BJ (cell line): ENCODE measurements around the gene SLCO1A2. TPM values are rescaled to one million over a fixed set of nuclear protein-coding genes. Genes with fewer than 3 reads are reported as not detected.

Experiments
- CTCF ChIA-PET: fragments of 350-600 bp; formaldehyde crosslinking; extraction: SDS; loops from one replicate; lab custom pipeline; 2021; ENCODE audit warnings: antibody characterized with exemption, inconsistent platforms; lab: Yijun Ruan, JAX
- POLR2A ChIA-PET: fragments of 300-600 bp; sonication (Branson Sonifier 250); formaldehyde crosslinking; extraction: SDS; loops from one replicate; lab custom pipeline; 2021; ENCODE audit warnings: antibody characterized with exemption; lab: Charles Lee
- DNase-seq: peaks from one replicate; pipeline ENCODE4 v3.0.0-alpha.2; 2011; ENCODE audit warnings: low read depth
- H3K27me3 ChIP-seq: 2 replicates; pipeline ENCODE4 v1.6.0; 2011; ENCODE audit warnings: low read length; ENCODE audit not compliant: control insufficient read depth, insufficient read depth
- H3K36me3 ChIP-seq: 2 replicates; pipeline ENCODE4 v1.5.1; 2011; ENCODE audit warnings: low read length; ENCODE audit not compliant: control insufficient read depth, insufficient read depth
- H3K4me3 ChIP-seq: 2 replicates; pipeline ENCODE4 v1.5.1; 2011; ENCODE audit warnings: low read depth, mild to moderate bottlenecking, control low read depth, low read length
- polyA plus RNA-seq: library from polyadenylated mRNA; depleted of rRNA; stranded (reverse); fragments of >200 nt; gene quantifications from 2 replicates; pipeline ENCODE4 v1.2.3, GENCODE V29; 2011
- TF ChIP-seq, protein P1 (sequence below): IDR thresholded peaks from 2 replicates; pipeline ENCODE4 v1.5.1; 2011; ENCODE audit warnings: low read depth, mild to moderate bottlenecking, control low read depth, inconsistent platforms, low read length, moderate library complexity; ENCODE audit not compliant: insufficient read depth

Gene SLCO1A2
- polyA plus RNA-seq, 1 experiment = not detected

DNA sequence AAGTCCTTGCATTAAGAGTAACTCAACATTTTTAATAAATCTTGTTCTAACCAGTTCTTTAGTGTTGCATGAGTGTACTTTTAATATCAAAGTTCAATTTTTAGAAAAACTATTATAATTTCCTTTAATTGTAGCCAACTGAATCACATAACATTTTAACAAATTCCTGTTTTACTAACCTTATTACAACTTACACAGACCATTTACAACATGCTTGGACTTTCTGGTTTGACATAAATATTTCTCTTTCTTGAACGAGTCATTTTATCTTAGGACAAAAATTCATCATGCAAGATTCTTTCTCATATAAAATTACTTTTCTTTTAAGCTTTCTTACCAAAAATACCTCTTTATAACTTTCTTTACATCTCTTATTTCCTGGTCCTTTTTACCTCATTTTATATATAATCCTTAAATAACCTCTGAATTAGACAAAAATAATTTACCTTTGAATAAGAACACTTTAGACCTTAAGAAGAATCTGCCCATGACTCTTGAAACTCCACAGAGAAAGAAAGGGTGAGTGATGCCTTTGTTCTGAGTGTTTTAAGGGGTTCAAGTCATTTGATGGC is 3.9 kb downstream of the SLCO1A2 start:
- DNase-seq = no peak
- POLR2A ChIA-PET = no interaction called here

DNA sequence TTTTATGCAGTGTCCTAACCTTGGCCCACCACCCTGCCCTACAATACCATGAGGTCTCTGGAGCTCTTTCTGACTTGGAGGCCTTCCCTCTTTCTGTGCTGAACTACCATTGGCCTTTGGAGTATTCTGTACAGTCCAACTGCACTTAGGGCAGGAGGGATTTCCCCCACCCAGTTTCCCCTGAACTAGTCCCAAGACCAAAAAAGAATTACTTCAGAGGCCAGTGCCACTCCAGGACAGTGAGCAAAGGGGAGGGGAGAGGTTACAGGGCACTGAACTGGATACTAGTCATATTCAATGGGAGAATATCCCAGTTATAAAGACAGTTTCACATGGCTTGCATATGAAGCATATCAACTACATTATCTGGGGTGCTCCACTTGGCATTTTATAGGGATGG is 6.1 kb downstream of the SLCO1A2 start:
- Histone ChIP-seq H3K27me3 (no peaks in the 10 kb centered on the region), H3K36me3 (no peaks in the 10 kb centered on the region), H3K4me3 (no peak overlapping the region)
- TF ChIP-seq, protein P1, sequence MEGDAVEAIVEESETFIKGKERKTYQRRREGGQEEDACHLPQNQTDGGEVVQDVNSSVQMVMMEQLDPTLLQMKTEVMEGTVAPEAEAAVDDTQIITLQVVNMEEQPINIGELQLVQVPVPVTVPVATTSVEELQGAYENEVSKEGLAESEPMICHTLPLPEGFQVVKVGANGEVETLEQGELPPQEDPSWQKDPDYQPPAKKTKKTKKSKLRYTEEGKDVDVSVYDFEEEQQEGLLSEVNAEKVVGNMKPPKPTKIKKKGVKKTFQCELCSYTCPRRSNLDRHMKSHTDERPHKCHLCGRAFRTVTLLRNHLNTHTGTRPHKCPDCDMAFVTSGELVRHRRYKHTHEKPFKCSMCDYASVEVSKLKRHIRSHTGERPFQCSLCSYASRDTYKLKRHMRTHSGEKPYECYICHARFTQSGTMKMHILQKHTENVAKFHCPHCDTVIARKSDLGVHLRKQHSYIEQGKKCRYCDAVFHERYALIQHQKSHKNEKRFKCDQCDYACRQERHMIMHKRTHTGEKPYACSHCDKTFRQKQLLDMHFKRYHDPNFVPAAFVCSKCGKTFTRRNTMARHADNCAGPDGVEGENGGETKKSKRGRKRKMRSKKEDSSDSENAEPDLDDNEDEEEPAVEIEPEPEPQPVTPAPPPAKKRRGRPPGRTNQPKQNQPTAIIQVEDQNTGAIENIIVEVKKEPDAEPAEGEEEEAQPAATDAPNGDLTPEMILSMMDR = no peak
- POLR2A ChIA-PET = no interaction called here
- CTCF ChIA-PET = no interaction called here
- DNase-seq = no peak

More for the DNA sequence above, 3.9 kb downstream of the SLCO1A2 start:
- H3K4me3 ChIP-seq = no peak overlapping the region
- TF ChIP-seq, protein P1 = no peak
- no peaks in the 10 kb centered on the region for H3K27me3 ChIP-seq
- H3K36me3 ChIP-seq = no peaks in the 10 kb centered on the region
- CTCF ChIA-PET = no interaction called here

DNA sequence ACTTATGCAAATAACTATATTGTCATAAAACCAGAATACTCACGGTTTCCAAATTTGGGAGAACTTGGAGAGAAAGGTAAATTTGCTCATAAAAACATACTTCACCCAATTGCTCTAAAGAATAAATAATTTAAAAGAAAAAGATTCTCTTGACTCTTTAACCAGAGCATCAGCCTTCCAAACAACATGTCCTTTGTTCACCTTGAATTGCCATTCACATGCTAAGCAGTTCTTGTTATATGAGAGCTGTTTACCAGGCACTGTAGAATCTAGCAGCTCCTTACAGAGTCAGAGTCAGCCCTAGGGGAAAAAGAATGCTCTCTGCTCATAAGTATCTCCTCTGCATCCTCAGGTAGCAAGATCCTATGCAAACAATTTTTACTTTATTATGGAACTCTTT is 10.2 kb downstream of the SLCO1A2 start:
- Histone ChIP-seq H3K36me3 (no peaks in the 10 kb centered on the region), H3K4me3 (no peak overlapping the region), H3K27me3 (no peaks in the 10 kb centered on the region)
- no peak for DNase-seq
- POLR2A ChIA-PET = no interaction called here
- CTCF ChIA-PET = no interaction called here
- TF ChIP-seq, protein P1 = no peak

DNA sequence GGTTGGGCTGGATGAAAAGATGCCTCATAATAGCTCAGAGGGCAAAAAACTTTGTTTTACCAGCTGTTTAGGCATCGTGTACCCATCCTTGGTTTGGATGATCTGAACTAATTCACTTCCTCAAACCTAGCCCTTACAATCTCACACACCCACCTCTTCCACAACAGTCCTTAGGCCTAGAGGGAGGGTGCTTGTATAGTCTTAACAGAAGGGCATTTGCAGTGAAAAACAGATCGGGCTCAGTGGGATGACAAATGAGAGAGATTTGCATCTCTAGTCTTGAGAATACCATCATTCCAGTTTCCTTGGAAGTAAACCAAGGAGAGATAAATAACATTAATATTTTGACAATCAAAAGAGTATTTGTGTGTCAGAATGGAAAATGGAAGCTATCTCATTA is 11.0 kb downstream of the SLCO1A2 start:
- TF ChIP-seq, protein P1 = no peak
- Histone ChIP-seq H3K4me3 (no peak overlapping the region), H3K36me3 (no peaks in the 10 kb centered on the region), H3K27me3 (no peaks in the 10 kb centered on the region)
- ChIA-PET CTCF (no interaction called here), POLR2A (no interaction called here)
- no peak for DNase-seq

DNA sequence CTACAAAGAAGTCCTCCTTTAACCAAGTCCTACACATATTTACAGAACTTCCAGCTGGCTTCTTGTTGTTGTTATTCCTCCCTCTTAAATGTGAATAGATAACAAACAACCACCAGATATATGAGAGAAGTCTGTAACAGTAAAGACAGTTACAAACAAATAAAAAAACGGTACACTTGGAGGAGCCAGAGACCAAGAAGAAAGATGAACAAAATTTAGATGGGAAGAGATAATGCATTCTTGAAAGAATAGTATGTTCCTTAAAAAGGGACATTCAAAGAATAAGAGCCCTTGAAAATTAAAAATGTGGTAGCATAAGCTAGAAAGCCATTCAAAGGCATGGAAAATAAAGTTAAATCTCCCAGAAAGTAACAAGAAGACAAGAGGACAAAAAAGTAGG is 25.9 kb downstream of the SLCO1A2 start:
- Histone ChIP-seq H3K4me3 (no peak overlapping the region), H3K27me3 (no peaks in the 10 kb centered on the region), H3K36me3 (no peaks in the 10 kb centered on the region)
- DNase-seq = no peak
- ChIA-PET POLR2A (no interaction called here), CTCF (interaction anchor here (1.1 kb wide), 1 partner anchor 12 kb away, joined by 3 read pairs; no protein-coding TSS in a partner anchor)
- TF ChIP-seq, protein P1 = no peak
